Colonic mucosa (tissue), 4 donors: ENCODE data around the gene DGKB. TPM values are rescaled to one million over a fixed set of nuclear protein-coding genes. Genes with fewer than 3 reads are reported as not detected.

Experiments
- DNase-seq: peaks from one replicate; pipeline ENCODE4 v3.0.0-alpha.2; 2020
- H3K27ac ChIP-seq: fragments of 200-600 bp; one replicate; pipeline ENCODE4 v1.8.0; 2021
- H3K27me3 ChIP-seq: fragments of 200-600 bp; one replicate; pipeline ENCODE4 v1.8.0; 2021
- H3K36me3 ChIP-seq: fragments of 200-600 bp; one replicate; pipeline ENCODE4 v1.8.0; 2021
- H3K4me1 ChIP-seq: fragments of 200-600 bp; one replicate; pipeline ENCODE4 v1.8.0; 2021; ENCODE audit warnings: mild to moderate bottlenecking
- H3K4me3 ChIP-seq: fragments of 200-600 bp; one replicate; pipeline ENCODE4 v1.8.0; 2021
- H3K9ac ChIP-seq, 2 donors: one replicate each; pipeline ENCODE4 v1.7.0; 2013; ENCODE audit warnings: control low read depth in 2 of 2, low read depth in 2 of 2, low read length in 2 of 2
- H3K9me3 ChIP-seq: fragments of 200-600 bp; one replicate; pipeline ENCODE4 v1.8.0; 2021
- CTCF ChIP-seq: fragments of 200-600 bp; IDR thresholded peaks from one replicate; pipeline ENCODE4 v1.8.0; 2022; ENCODE audit warnings: antibody characterized with exemption, mild to moderate bottlenecking
- intact Hi-C: fragments of 100-400 bp; cut with DNase I; formaldehyde crosslinking; loops from one replicate; pipeline ENCODE4 v1.14.1; 2022
- total RNA-seq, 2 donors: library from RNA; stranded (reverse); fragmentation: NEBNext Ultra II Directional in 1 of 2; extraction: Animal tissue kit (Norgen Biotek cat#: 25700) in 1 of 2; gene quantifications; one replicate each; pipeline ENCODE4 v1.2.1, GENCODE V29; 2021
- donor health status: healthy.
- donor health status: DM: no; HTN: no; CAD: no.
- donor health status: DM: no; HTN: no; CAD: no.

The DGKB gene
- total RNA-seq, 2 donors from 2014 or later: 0.25 to 0.61 TPM

DNA sequence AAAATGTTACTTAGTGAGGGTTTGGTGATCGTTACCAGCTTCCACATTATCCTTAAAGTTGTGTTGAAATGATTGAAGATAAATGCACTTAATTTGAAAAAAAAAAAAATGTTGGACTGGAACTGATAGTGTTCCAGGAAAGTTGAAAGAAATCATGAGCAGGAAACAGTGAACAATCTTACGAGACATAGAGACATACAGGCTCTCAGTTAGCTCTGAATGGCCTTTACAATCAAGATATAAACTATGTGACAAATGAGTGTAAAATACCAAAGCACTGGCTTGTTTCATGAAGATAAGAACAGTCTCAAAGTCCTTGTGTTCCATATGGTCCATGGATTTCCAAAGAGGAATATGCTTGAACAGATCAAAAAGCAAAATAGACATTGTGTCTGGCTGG lies 483.0 kb downstream of the DGKB start:
- no peak for TF ChIP-seq CTCF
- intact Hi-C loops: no loop called here
- H3K27me3 ChIP-seq: no peaks in the 10 kb centered on the region
- no peak for DNase-seq
- no peak overlapping the region for H3K9ac ChIP-seq
- no peaks in the 10 kb centered on the region for H3K9me3 ChIP-seq
- H3K4me3 ChIP-seq: no peak overlapping the region
- no peaks in the 10 kb centered on the region for H3K36me3 ChIP-seq
- no peaks in the 10 kb centered on the region for H3K4me1 ChIP-seq
- H3K27ac ChIP-seq: no peak overlapping the region

- Histone ChIP-seq H3K4me1 (no peaks in the 10 kb centered on the region), H3K9ac (no peak overlapping the region), H3K9me3 (no peaks in the 10 kb centered on the region), H3K4me3 (no peak overlapping the region), H3K27ac (no peak overlapping the region), H3K27me3 (no peaks in the 10 kb centered on the region), H3K36me3 (no peaks in the 10 kb centered on the region)
- DNase-seq: no peak
- TF ChIP-seq CTCF: no peak
- intact Hi-C loops: no loop called here
These were observed 483.9 kb downstream of the DGKB start for GRCh38 chr7:14418633-14419032.

DNA sequence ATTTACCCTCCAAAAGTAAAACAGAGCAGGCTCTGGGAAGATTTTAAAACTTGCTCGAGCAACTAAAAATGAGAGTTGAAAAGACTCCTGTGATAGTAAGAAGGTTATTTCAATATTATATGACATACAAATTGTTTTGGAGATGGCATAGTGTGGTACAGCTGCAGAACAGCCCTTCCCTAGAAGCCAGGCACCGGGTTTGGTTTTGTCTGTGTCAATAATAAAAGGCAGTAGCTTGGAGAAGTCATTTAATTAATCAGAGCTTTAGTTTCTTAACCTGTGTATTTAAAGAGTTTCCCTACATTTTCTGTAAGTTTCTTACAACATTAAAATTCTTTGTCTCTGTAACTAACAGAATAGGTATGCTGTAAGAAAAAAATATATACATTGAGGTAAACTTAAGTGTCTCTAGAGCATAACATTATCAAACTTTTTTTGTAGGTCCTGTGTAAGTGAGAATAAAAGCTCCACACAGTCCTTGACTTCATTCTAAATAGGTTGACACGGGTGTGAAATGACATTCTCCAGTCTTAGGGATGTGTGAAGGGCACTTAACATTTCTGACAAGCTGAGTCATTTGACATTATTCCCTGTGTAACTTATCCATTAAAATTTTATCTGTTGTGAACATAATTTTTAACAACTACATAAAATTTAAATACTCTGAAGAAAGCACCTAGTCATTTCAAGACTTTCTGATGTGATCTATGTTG lies 488.1 kb downstream of the DGKB start:
- Histone ChIP-seq H3K36me3 (no peaks in the 10 kb centered on the region), H3K4me1 (no peaks in the 10 kb centered on the region), H3K9me3 (no peaks in the 10 kb centered on the region), H3K27me3 (no peaks in the 10 kb centered on the region), H3K27ac (no peak overlapping the region), H3K9ac (no peak overlapping the region), H3K4me3 (no peak overlapping the region)
- DNase-seq: no peak
- intact Hi-C loops: no loop called here
- no peak for TF ChIP-seq CTCF

DNA sequence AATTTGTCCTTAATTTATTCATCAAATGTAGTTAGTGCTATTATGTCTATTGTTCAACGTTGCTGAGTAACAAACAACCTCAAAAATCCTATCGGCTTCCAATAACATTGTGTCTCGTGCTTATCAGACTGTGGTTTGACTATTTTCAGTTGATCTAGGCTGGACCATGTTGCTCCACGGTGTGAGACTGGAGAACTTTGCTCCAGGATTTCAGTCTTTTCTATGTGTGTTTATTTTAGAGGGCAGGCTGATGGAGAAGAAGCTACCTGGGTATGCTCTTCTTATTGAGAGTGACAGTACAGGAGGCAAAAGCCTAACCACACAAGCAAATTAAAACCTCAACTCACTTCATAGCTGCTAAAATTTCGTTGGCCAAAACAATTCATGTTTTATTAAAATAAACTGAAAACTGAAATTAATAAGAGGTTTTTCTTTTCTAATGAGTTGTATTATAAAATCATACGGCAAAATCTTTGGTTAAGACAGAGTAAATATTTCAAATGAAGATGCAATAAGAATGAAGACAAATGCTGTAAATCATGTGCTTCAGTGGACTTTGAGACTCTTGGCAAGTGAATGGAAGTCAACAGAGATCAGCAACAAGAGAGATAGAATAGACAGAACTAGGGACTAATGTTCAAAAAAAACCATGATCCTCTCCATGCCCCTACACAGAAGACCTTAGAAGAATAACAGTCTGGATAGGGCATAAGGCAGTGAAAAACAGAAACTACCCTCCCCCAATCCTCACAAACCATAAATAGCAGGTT lies 495.1 kb downstream of the DGKB start:
- H3K9me3 ChIP-seq: no peaks in the 10 kb centered on the region
- H3K4me3 ChIP-seq: no peak overlapping the region
- H3K27me3 ChIP-seq: no peaks in the 10 kb centered on the region
- intact Hi-C loops: no loop called here
- no peak overlapping the region for H3K27ac ChIP-seq
- no peaks in the 10 kb centered on the region for H3K4me1 ChIP-seq
- no peak overlapping the region for H3K9ac ChIP-seq
- DNase-seq: no peak
- H3K36me3 ChIP-seq: no peaks in the 10 kb centered on the region
- no peak for TF ChIP-seq CTCF

DNA sequence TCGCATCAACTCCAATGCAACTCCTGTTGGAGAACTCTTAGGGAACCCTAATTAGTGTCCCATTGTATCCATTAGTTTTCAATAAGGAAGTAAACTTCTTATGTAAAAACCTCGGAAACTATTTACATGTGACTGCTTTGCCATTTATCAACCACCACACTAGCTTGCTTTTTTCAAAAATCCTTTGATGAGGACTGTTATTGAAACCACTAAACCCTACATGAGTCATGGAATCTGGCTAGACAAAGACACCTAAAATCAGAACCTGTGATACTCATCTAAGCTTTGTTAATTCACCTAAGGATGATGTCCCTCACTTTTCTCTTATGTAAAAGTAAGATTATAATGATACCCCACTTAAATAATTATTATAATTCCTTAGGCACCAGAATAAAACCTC lies 499.0 kb downstream of the DGKB start:
- H3K9ac ChIP-seq: no peak overlapping the region
- H3K27ac ChIP-seq: no peak overlapping the region
- H3K4me3 ChIP-seq: no peak overlapping the region
- no peak for TF ChIP-seq CTCF
- intact Hi-C loops: no loop called here
- DNase-seq: no peak
- H3K27me3 ChIP-seq: no peaks in the 10 kb centered on the region
- no peaks in the 10 kb centered on the region for H3K4me1 ChIP-seq
- H3K9me3 ChIP-seq: no peaks in the 10 kb centered on the region
- no peaks in the 10 kb centered on the region for H3K36me3 ChIP-seq
